Lung (tissue), 12 donors: ENCODE data around the gene UPP2. TPM values are rescaled to one million over a fixed set of nuclear protein-coding genes. Genes with fewer than 3 reads are reported as not detected.

Experiments
- ATAC-seq: fragments of 200-7000 bp; cut with Tn5 transposase; one replicate; pipeline ENCODE4 v1.9.1; 2020; ENCODE audit warnings: moderate number of reproducible peaks; ENCODE audit not compliant: insufficient read depth, low FRiP score
- DNase-seq, 3 donors: peaks; one replicate each; pipeline ENCODE4 v3.0.0-alpha.2; 2013 to 2017
- H3K27ac ChIP-seq, 2 donors: one replicate each; pipeline ENCODE4 v1.5.1; 2013; ENCODE audit warnings: mild to moderate bottlenecking in 2 of 2, moderate library complexity in 2 of 2, control low read depth in 1 of 2, inconsistent platforms in 1 of 2, low read depth in 1 of 2, low read length in 1 of 2
- H3K27me3 ChIP-seq, 3 donors: one replicate each; pipeline ENCODE4 v1.5.1; 2013; ENCODE audit warnings: low read length in 2 of 3; ENCODE audit not compliant: control insufficient read depth in 3 of 3, insufficient read depth in 3 of 3
- H3K36me3 ChIP-seq, 4 donors: one replicate each; pipeline ENCODE4 v1.5.1; 2013; ENCODE audit warnings: low read length in 4 of 4, mild to moderate bottlenecking in 1 of 4, moderate library complexity in 1 of 4; ENCODE audit not compliant: control insufficient read depth in 4 of 4, insufficient read depth in 4 of 4
- H3K4me1 ChIP-seq, 5 donors: one replicate each; pipeline ENCODE4 v1.5.1; 2013; ENCODE audit warnings: low read length in 5 of 5, mild to moderate bottlenecking in 2 of 5, moderate library complexity in 1 of 5; ENCODE audit not compliant: control insufficient read depth in 5 of 5, insufficient read depth in 5 of 5
- H3K4me3 ChIP-seq: one replicate; pipeline ENCODE4 v1.5.1; 2013; ENCODE audit warnings: mild to moderate bottlenecking, control low read depth, moderate library complexity
- H3K9ac ChIP-seq, 2 donors: one replicate each; pipeline ENCODE4 v1.5.1; 2013; ENCODE audit warnings: low read length in 2 of 2, control low read depth in 1 of 2; ENCODE audit not compliant: insufficient read depth in 1 of 2
- H3K9me3 ChIP-seq, 4 donors: one replicate each; pipeline ENCODE4 v1.5.1; 2013; ENCODE audit warnings: low read length in 3 of 4, mild to moderate bottlenecking in 1 of 4, moderate library complexity in 1 of 4; ENCODE audit not compliant: control insufficient read depth in 4 of 4, insufficient read depth in 3 of 4
- CTCF ChIP-seq: IDR thresholded peaks from 2 replicates; pipeline ENCODE4 v1.5.1; 2012; ENCODE audit warnings: mild to moderate bottlenecking; ENCODE audit errors: control extremely low read depth, extremely low read depth
- WGBS, 2 donors: extraction: QIAGEN DNeasy Blood & Tissue Kit; methylation state at CpG; one replicate each; pipeline ENCODE4 v1.1.7; 2013; 5-methylcytosine and 5-hydroxymethylcytosine counted together
- polyA plus RNA-seq, 2 donors: library from polyadenylated mRNA; stranded (reverse); fragments of 200-250 nt; gene quantifications; one replicate each; pipeline ENCODE4 v1.2.1, GENCODE V29; 2013
- total RNA-seq, 2 donors: library from RNA; depleted of rRNA in 1 of 2; stranded (reverse); fragments of >200 nt in 1 of 2; gene quantifications; one replicate each; pipeline ENCODE4 v1.2.1, GENCODE V29; 2014 to 2021
- donor health status: control.
- donor health status: control.
- donor health status: Bipolar disorder and iron deficiency.
- donor health status: healthy.
- donor health status: DM: yes; HTN: yes; CAD: no.

UPP2 gene
- total and polyA plus RNA-seq, 4 donors = 0.01 TPM; not detected in 3

- H3K36me3 ChIP-seq = no peaks in the 10 kb centered on the region
- H3K27ac ChIP-seq = no peak overlapping the region
- no peaks in the 10 kb centered on the region for H3K9me3 ChIP-seq
- no peak for DNase-seq
- TF ChIP-seq CTCF = no peak
- no peak for ATAC-seq
- H3K27me3 ChIP-seq = no peaks in the 10 kb centered on the region
- peaks cover 0 to 4% (median 0%) of the 10 kb centered on the region in 5 donors for H3K4me1 ChIP-seq
- no peak overlapping the region for H3K4me3 ChIP-seq
- no peak overlapping the region for H3K9ac ChIP-seq
- WGBS, 2 donors = 77 to 85% methylated on average over 5 of the region's 5 CpGs
Measured at GRCh38 chr2:158125756-158126498, 24.3 kb downstream of the UPP2 start.

- Histone ChIP-seq H3K9me3 (no peaks in the 10 kb centered on the region), H3K4me1 (peaks cover 0 to 2% (median 0%) of the 10 kb centered on the region in 5 donors), H3K27me3 (no peaks in the 10 kb centered on the region), H3K4me3 (no peak overlapping the region), H3K36me3 (no peaks in the 10 kb centered on the region), H3K27ac (no peak overlapping the region), H3K9ac (no peak overlapping the region)
- no peak for DNase-seq
- whole genome bisulfite sequencing, 2 donors = 57 to 86% methylated on average over 1 of the region's 1 CpG
- TF ChIP-seq CTCF = no peak
- ATAC-seq = no peak
Measured at GRCh38 chr2:158127380-158127804, 25.7 kb downstream of the UPP2 start.

GRCh38 chr2:158128168-158128973 lies 26.7 kb downstream of the UPP2 start:
- ATAC-seq (no peak), DNase-seq (no peak)
- Histone ChIP-seq H3K36me3 (no peaks in the 10 kb centered on the region), H3K9ac (no peak overlapping the region), H3K4me1 (peaks cover 0 to 2% (median 0%) of the 10 kb centered on the region in 5 donors), H3K4me3 (no peak overlapping the region), H3K27me3 (no peaks in the 10 kb centered on the region), H3K9me3 (no peaks in the 10 kb centered on the region), H3K27ac (no peak overlapping the region)
- no peak for TF ChIP-seq CTCF
- 69 to 90% methylated on average over 2 of the region's 2 CpGs for WGBS, 2 donors
